Adrenal gland (tissue), 5 donors: ENCODE data around the gene JADE2.

Experiments
- CTCF ChIP-seq, 6 experiments: fragments of 450-650 bp in 4 of 6; fragments of 200-600 bp in 2 of 6; sonication (generic) in 1 of 6; IDR thresholded peaks; 1 replicate in 5 of 6; 2 replicates in 1 of 6; pipeline versions ENCODE4 v1.5.1 to v1.8.0; 2016 to 2021; ENCODE audit warnings: antibody characterized with exemption in 6 of 6, mild to moderate bottlenecking in 2 of 6, moderate library complexity in 1 of 6
- POLR2A ChIP-seq, 2 donors: fragments of 450-650 bp; IDR thresholded peaks; one replicate each; pipeline ENCODE4 v1.6.1; 2017; ENCODE audit warnings: antibody characterized with exemption in 2 of 2, mild to moderate bottlenecking in 2 of 2, moderate library complexity in 1 of 2
- donor health status: DM: no; HTN: no; CAD: no.

GRCh38 chr5:134570365-134570758, 44.9 kb downstream of the JADE2 start:
- TF ChIP-seq CTCF (IDR thresholded peaks at IDR 0.05) (no peak), POLR2A (IDR thresholded peaks at IDR 0.05) (no peak)
